IPS-11a (cell line): Measurements from ENCODE around the gene PRRC1.
"Not testable (repeated sequence)": the region's sequence is repeated elsewhere in the genome, so short reads cannot be mapped to it uniquely, and the experiment has no call there.

Experiments used
- H3K4me3 ChIP-seq: one replicate; pipeline ENCODE4 v1.5.1; 2013; ENCODE audit warnings: low read depth, low read length, control low read depth

The PRRC1 gene

DNA sequence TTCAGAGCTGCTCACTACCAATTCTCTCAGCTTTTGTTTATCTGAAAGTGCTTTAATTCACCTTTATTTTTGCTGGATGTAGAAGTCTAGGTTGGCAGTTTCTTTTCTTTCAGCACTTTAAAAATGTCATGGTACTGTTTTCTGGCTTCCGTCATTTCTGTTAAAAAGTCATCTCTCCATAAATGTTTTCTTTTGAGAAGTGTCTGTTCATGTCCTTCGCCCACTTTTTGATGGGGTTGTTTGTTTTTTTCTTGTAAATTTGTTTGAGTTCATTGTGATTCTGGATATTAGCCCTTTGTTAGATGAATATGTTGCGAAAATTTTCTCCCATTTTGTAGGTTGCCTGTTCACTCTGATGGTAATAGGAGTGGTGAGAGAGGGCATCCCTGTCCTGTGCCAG, 23.1 kb downstream of the PRRC1 start:
- not testable (repeated sequence) for H3K4me3 ChIP-seq

DNA sequence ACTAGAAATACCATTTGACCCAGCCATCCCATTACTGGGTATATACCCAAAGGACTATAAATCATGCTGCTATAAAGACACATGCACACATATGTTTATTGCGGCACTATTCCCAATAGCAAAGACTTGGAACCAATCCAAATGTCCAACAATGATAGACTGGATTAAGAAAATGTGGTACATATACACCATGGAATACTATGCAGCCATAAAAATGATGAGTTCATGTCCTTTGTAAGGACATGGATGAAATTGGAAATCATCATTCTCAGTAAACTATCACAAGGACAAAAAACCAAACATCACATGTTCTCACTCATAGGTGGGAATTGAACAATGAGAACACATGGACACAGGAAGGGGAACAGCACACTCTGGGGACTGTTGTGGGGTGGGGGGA, 27.8 kb downstream of the PRRC1 start:
- not testable (repeated sequence) for H3K4me3 ChIP-seq

DNA sequence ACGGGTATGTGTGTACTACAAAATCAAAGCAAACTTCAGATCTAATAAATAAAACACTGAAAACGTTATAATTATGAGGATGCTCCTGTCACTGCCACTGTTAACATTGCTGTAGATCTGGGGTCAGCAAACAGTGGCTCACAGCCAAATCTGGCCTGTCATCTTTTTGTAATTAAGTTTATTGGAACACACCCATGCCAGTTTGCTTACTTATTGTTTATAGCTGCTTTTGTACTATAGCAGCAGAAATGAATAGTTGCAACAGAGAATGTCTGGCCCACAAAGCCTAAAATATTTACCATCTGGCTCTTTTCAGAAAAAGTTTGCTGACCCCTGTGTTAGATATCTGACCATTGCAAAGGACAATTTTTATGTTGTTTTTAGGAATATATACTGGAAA, 32.1 kb downstream of the PRRC1 start:
- no peak overlapping the region for H3K4me3 ChIP-seq

DNA sequence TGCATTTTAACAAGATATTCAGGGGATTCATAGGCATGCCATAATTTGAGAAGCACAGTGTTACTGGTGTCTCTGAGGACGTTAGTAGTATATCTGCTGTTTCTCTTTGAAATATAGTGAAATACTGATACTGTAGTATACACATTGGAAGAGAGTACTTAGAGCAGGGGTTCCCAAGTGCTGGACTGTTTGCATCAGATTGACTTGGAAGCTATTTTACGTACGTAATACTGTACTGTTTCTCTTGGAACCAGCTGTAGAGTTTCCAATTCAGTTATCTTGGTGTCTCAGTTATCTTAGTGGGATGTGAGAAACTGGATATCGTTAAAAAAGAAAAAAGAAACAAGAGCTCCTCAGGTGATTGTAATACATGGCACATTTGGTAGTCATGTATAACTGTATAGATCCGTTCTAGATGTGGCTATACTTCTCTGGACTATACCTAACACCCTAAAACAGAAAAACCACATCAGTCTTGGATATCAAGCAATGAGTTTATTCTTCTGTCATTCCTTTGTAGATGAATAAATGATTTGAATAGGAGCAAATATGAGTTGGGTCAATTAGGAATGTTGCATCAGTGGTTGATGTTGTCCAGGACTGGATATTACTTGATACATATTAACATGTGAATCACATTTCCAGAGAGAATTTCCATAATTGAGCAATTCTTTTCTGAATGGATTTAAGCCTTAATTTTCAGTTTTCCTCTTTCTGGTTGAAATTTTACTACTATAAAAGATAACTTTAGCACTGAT, 33.4 kb downstream of the PRRC1 start:
- no peak overlapping the region for H3K4me3 ChIP-seq

DNA sequence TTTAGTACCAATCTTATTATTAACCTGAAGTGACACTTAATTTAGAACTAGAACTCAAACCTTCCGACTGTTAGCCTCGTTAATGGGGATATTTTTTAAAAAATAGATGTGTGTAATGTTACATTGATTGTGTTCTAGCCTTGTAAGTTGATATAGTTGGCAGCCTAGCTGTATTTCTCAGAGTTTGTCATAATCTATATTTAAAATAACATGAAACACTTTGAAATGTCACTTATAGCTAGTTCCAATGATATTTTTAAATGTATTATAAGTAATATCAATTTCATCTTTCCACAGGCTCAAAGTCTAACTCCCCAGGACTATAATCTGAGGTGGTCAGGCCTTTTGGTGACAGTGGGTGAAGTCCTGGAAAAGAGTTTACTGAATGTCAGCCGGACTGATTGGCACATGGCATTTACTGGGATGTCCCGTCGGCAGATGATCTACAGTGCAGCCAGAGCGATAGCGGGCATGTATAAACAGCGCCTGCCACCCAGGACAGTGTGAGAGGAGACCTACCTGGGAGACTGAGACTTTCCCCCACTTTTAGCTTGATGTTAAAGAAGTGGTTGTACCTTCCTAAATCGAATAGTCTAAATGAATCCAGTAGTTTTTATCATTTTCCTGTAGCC, 34.1 kb downstream of the PRRC1 start:
- H3K4me3 ChIP-seq, result no peak overlapping the region

DNA sequence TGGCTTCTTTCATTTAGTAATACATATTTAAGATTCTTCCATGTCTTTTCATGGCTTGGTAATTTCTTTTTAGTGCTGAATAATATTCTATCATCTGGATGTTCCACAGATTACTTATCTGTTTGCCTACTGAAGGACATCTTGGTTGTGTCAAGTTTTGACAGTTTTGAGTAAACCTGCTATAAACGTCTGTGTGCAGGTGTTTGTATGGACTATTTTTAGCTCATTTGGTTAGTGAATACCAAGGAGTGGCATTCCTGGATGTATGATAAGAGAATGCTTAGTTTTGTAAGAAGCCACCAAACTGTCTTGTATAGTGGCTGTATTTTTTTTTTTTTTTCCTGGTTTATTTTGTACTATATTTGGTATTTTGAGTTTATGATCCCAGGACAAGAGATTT, 38.4 kb downstream of the PRRC1 start:
- H3K4me3 ChIP-seq, result no peak overlapping the region

GRCh38 chr5:127556609-127557334, 39.3 kb downstream of the PRRC1 start:
- no peak overlapping the region for H3K4me3 ChIP-seq

GRCh38 chr5:127558273-127558672, 40.8 kb downstream of the PRRC1 start:
- no peak overlapping the region for H3K4me3 ChIP-seq

GRCh38 chr5:127561254-127561653, 43.8 kb downstream of the PRRC1 start:
- H3K4me3 ChIP-seq, result no peak overlapping the region

GRCh38 chr5:127562252-127562651, 44.8 kb downstream of the PRRC1 start:
- no peak overlapping the region for H3K4me3 ChIP-seq

GRCh38 chr5:127563136-127563535, 45.7 kb downstream of the PRRC1 start:
- no peak overlapping the region for H3K4me3 ChIP-seq

DNA sequence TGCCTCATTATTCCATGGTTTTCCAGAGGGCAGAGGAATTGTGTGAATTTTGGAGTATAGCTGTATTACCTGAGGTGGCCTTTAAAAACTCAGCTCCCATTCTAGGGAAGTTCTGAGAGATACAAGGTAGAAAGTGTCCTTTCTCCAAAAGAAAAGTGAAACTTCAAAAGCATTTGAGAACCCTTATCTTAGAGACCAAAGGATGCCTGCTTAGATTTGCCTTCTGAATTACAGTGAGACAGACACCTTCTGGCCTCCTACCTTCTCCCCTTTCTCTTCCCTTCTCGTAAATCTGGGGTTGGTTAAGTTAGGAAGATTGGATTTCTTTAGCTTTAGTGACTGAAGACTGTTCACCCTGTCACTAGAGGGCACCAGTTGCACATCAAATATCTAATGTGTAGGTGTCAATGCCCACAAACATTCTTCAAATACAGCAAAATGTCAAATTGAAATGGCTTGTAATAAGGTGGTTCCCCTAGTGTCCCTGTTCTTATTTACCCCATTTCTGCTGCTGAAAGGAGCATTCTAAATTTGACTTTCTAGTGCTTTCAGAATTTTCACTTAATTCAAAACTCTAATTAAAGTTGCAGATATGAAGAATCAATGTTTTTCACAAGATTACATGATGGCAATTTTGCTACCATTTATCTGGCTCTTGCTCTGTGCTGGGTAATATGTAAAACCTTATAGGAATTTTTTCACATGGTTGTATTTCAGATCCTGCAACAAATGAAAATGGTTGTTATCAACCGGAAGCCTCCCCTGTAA, 46.7 kb downstream of the PRRC1 start:
- H3K4me3 ChIP-seq, result no peak overlapping the region

GRCh38 chr5:127565586-127566270, 48.3 kb downstream of the PRRC1 start:
- no peak overlapping the region for H3K4me3 ChIP-seq

DNA sequence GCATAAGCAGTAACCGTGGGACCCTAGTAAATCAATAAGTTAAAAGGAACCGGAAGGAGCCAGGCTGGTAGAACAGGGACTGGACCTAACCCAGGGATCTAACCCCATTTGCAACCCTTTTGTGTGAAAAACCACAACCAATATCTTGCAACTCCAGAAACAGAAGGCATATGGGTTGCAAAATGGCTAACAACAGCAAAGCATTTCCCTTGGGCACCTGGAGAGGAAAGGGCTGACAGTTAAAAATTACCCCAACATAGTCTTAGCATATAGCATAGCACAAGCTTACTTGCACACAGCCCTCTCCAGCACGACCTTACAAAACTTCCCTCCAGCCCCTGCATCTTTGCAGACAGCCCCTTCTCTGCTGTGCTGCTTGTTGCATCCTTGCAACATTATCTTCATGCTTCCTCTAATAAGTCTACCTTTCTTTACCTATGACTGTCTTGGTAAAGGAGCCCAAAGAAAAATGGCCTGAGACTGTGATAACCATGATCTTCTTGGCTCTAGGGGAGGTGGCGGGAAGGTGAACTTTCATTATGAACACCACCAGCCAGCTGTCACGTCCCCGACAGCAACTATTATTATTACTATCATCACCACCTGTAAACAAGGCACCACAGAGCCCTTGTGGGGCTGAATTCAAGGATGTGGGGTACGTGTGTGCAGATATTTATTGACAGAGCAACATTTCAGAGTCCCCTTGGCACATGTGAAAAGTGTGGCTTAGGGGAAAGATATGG, 49.8 kb downstream of the PRRC1 start:
- H3K4me3 ChIP-seq, result no peak overlapping the region

GRCh38 chr5:127568166-127568565, 50.7 kb downstream of the PRRC1 start:
- no peak overlapping the region for H3K4me3 ChIP-seq

DNA sequence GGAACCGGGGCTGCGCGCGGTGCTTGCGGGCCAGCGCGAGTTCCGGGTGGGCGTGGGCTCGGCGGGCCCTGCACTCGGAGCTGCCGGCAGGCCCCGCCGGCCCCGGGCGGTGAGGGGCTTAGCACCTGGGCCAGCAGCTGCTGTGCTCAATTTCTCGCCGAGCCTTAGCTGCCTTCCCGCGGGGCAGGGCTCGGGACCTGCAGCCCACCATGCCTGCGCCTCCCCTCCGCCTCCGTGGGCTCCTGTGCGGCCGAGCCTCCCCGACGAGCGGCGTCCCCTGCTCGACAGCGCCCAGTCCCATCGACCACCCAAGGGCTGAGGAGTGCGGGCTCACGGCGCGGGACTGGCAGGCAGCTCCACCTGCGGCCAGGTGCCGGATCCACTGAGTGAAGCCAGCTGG, 52.0 kb downstream of the PRRC1 start:
- not testable (repeated sequence) for H3K4me3 ChIP-seq

GRCh38 chr5:127571314-127572131, 54.1 kb downstream of the PRRC1 start:
- no peak overlapping the region for H3K4me3 ChIP-seq

GRCh38 chr5:127572930-127573329, 55.5 kb downstream of the PRRC1 start:
- H3K4me3 ChIP-seq, result no peak overlapping the region
